Immature natural killer cell (primary cell): ENCODE measurements around the gene ADARB2. TPM values are rescaled to one million over a fixed set of nuclear protein-coding genes. Genes with fewer than 3 reads are reported as not detected.
"Not testable (repeated sequence)": the region's sequence is repeated elsewhere in the genome, so short reads cannot be mapped to it uniquely, and the experiment has no call there.

Experiments used
- DNase-seq, 3 donors: peaks; one replicate each; pipeline ENCODE4 v3.0.0; 2022; ENCODE audit warnings: mixed read lengths in 1 of 3
- H3K27ac Mint-ChIP-seq, 6 donors: one replicate each; pipeline ENCODE4 v1.8.0; 2020; ENCODE audit warnings: mixed read lengths in 6 of 6, mild to moderate bottlenecking in 5 of 6, inconsistent platforms in 4 of 6, moderate library complexity in 3 of 6
- H3K27me3 Mint-ChIP-seq, 3 donors: one replicate each; pipeline ENCODE4 v1.8.0; 2020 to 2021; ENCODE audit warnings: low read depth in 3 of 3, mild to moderate bottlenecking in 3 of 3, mixed read lengths in 3 of 3, moderate library complexity in 3 of 3, inconsistent platforms in 1 of 3
- H3K36me3 Mint-ChIP-seq, 3 donors: one replicate each; pipeline ENCODE4 v1.8.0; 2020; ENCODE audit warnings: mixed read lengths in 3 of 3, inconsistent platforms in 2 of 3, mild to moderate bottlenecking in 2 of 3
- H3K4me1 Mint-ChIP-seq, 2 donors: one replicate each; pipeline ENCODE4 v1.8.0; 2020; ENCODE audit warnings: inconsistent platforms in 2 of 2, mild to moderate bottlenecking in 2 of 2, mixed read lengths in 2 of 2, moderate library complexity in 1 of 2
- H3K4me3 Mint-ChIP-seq, 5 donors: one replicate each; pipeline ENCODE4 v1.8.0; 2020; ENCODE audit warnings: mild to moderate bottlenecking in 5 of 5, mixed read lengths in 5 of 5, inconsistent platforms in 3 of 5, moderate library complexity in 3 of 5
- H3K9me3 Mint-ChIP-seq, 6 donors: one replicate each; pipeline ENCODE4 v1.8.0; 2020; ENCODE audit warnings: mild to moderate bottlenecking in 6 of 6, mixed read lengths in 6 of 6, inconsistent platforms in 4 of 6, moderate library complexity in 3 of 6
- polyA plus RNA-seq, 3 donors: library from polyadenylated mRNA; unstranded; fragments of 300-500 nt; fragmentation: Illumina TruSeq; gene quantifications; one replicate each; pipeline ENCODE4 v1.2.3, GENCODE V29; 2021

The ADARB2 gene
- polyA plus RNA-seq, 3 donors from 2014 or later = 0.12 TPM; not detected in 2

- H3K27me3 Mint-ChIP-seq = peaks cover 6 to 48% (median 21%) of the 10 kb centered on the region in 3 donors
Observed at GRCh38 chr10:1248262-1248630, 489.1 kb downstream of the ADARB2 start.

GRCh38 chr10:1247598-1248261 lies 489.6 kb downstream of the ADARB2 start:
- Mint-ChIP-seq H3K9me3 (peaks cover 0 to 5% (median 0%) of the 10 kb centered on the region in 6 donors), H3K27me3 (peaks cover 6 to 45% (median 21%) of the 10 kb centered on the region in 3 donors), H3K4me3 (no peak overlapping the region), H3K27ac (no peak overlapping the region), H3K36me3 (peaks cover 0 to 2% (median 0%) of the 10 kb centered on the region in 3 donors), H3K4me1 (no peaks in the 10 kb centered on the region)
- DNase-seq = no peak

More at GRCh38 chr10:1248262-1248630, 489.1 kb downstream of the ADARB2 start:
- DNase-seq, H3K4me3 Mint-ChIP-seq, H3K9me3 Mint-ChIP-seq, H3K36me3 Mint-ChIP-seq, H3K27ac Mint-ChIP-seq, H3K4me1 Mint-ChIP-seq: not testable (repeated sequence)

DNA sequence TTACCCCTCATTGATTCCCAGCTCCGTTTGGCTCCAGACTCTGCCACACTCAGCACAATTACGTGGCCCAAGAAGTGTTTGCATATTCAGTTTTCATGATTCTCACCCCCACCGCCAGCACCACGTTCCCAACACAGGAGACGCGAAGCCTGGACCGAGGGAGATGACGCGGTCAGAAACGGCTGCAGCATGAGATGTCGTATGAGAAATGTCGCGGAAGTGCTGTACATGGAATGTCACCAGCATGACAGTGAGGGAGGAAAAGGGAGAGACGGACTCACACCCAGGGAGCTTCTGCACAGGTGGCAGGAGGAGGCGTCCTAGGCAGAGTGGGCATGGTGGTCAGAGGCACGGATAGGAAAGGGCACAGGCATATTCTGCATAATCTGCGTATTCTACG lies 492.8 kb downstream of the ADARB2 start:
- Mint-ChIP-seq H3K36me3 (peaks cover 0 to 4% (median 2%) of the 10 kb centered on the region in 3 donors), H3K27me3 (peaks cover 4 to 30% (median 15%) of the 10 kb centered on the region in 3 donors), H3K4me3 (no peak overlapping the region), H3K9me3 (peaks cover 0 to 3% (median 0%) of the 10 kb centered on the region in 6 donors), H3K27ac (no peak overlapping the region), H3K4me1 (peaks cover 8 to 10% of the 10 kb centered on the region in 2 donors)
- DNase-seq = no peak

DNA sequence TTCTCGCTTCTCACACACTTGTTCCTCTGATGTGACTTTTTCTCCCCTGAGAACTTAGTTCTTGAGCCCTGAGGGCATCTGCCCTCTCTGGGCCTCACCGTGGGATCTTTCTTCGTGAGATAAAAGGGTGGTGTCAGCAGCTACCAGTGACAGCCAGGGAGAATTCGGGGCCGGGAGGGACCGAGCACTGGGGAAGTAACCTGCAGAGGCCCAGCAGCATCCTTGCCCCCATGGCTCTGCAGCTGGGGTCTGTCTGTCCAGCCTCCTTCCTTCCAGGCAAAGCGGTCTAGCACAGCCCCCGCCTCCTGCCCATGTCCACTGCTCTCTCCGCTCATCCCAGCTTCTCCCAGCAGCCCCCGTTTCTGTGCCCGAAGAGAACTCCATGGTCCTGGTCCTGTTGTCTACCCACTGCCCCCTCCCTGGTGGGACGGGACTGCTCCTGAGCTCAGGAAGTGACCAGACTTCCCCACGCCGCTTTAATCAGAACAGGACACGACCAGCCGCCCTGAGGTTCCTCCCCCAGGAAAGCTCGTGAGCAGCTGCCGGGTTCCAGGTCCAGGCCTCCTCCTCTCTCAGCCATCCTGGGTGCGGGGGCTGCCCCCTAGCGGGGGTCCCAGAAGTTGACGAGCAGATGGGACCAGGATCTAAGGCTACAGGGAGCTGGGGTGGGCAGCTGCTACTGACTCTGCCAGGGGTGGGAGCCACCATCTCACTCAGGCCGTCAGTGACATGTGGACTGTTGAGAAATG lies 493.7 kb downstream of the ADARB2 start:
- H3K4me1 Mint-ChIP-seq = peaks cover 8 to 10% of the 10 kb centered on the region in 2 donors
- no peak overlapping the region for H3K27ac Mint-ChIP-seq
- H3K36me3 Mint-ChIP-seq = peaks cover 0 to 4% (median 2%) of the 10 kb centered on the region in 3 donors
- peaks cover 4 to 24% (median 14%) of the 10 kb centered on the region in 3 donors for H3K27me3 Mint-ChIP-seq
- no peak for DNase-seq
- H3K9me3 Mint-ChIP-seq = peaks cover 0 to 3% (median 0%) of the 10 kb centered on the region in 6 donors
- no peak overlapping the region for H3K4me3 Mint-ChIP-seq

DNA sequence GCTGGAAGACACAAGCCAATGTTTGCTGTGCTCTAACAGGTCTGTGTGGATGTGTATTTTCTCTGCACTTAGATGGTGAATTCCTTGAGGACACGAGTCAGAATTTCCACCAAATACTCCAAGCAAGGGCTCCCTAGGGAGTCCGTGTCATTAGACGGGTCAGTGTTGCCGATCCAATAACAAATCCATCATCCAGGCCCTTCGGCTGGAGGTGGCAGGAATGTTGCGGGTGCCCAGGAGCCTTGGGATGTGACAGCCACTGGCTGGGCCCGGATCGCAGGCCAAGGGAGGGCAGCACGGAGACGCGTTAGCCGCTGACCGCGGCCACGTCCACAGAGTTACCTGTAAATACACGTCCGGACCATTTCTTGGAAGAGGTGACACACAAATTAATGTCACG lies 494.4 kb downstream of the ADARB2 start:
- peaks cover 8 to 10% of the 10 kb centered on the region in 2 donors for H3K4me1 Mint-ChIP-seq
- H3K36me3 Mint-ChIP-seq = peaks cover 0 to 4% (median 2%) of the 10 kb centered on the region in 3 donors
- H3K4me3 Mint-ChIP-seq = no peak overlapping the region
- peaks cover 3 to 22% (median 11%) of the 10 kb centered on the region in 3 donors for H3K27me3 Mint-ChIP-seq
- H3K27ac Mint-ChIP-seq = no peak overlapping the region
- no peak for DNase-seq
- peaks cover 0 to 3% (median 0%) of the 10 kb centered on the region in 6 donors for H3K9me3 Mint-ChIP-seq

- Mint-ChIP-seq H3K4me1 (peaks cover 8 to 10% of the 10 kb centered on the region in 2 donors), H3K9me3 (peaks cover 0 to 3% (median 0%) of the 10 kb centered on the region in 6 donors), H3K36me3 (peaks cover 0 to 4% (median 2%) of the 10 kb centered on the region in 3 donors), H3K4me3 (no peak overlapping the region), H3K27ac (peak overlapping the region in 1 of 6 donors; percentile 53), H3K27me3 (peaks cover 0 to 16% (median 6%) of the 10 kb centered on the region in 3 donors)
- DNase-seq = no peak
Observed at GRCh38 chr10:1241973-1242935, 495.1 kb downstream of the ADARB2 start.

- no peak for DNase-seq
- Mint-ChIP-seq H3K27ac (peak overlapping the region in 3 of 6 donors; percentile 66 to 97 (median 89)), H3K36me3 (peaks cover 0 to 4% (median 2%) of the 10 kb centered on the region in 3 donors), H3K9me3 (peaks cover 0 to 3% (median 0%) of the 10 kb centered on the region in 6 donors), H3K4me3 (peak overlapping the region in 2 of 5 donors; percentile 83 to 94), H3K4me1 (peaks cover 8 to 10% of the 10 kb centered on the region in 2 donors), H3K27me3 (peaks cover 0 to 16% (median 6%) of the 10 kb centered on the region in 3 donors)
Observed at GRCh38 chr10:1241322-1241890, 495.9 kb downstream of the ADARB2 start.

DNA sequence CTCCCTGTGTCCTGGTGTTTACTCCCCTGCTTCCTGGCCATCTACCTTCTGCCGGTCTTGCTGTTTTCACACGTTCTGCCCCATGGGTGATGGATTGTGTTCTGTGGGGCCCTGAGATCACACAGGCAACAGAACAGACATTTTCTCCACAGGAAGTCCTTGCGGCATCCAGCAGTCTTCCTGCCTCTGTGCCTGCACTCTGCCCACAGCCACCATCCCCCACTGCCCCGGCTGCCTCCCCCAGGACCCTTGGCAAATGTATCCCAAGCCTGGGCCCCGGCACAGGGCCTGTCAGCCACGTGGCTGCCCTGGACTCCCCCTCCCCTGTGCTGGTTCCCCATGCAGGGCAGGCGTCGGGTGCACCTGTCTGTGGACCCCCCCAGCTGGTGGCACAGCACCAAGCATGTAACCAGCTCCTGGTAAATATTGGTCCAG lies 497.0 kb downstream of the ADARB2 start:
- peaks cover 0 to 3% (median 0%) of the 10 kb centered on the region in 6 donors for H3K9me3 Mint-ChIP-seq

GRCh38 chr10:1233031-1233430 lies 504.3 kb downstream of the ADARB2 start:
- Mint-ChIP-seq H3K27ac (no peak overlapping the region), H3K9me3 (no peaks in the 10 kb centered on the region), H3K36me3 (peaks cover 0 to 4% (median 0%) of the 10 kb centered on the region in 3 donors), H3K4me1 (no peaks in the 10 kb centered on the region), H3K4me3 (no peak overlapping the region), H3K27me3 (peaks cover 0 to 4% (median 3%) of the 10 kb centered on the region in 3 donors)
- DNase-seq = no peak

More for the DNA sequence above, 497.0 kb downstream of the ADARB2 start:
- peak in 2 of 3 donors; percentile 18 to 69 for DNase-seq
- peak overlapping the region; percentile 60 to 94 (median 83) for H3K4me3 Mint-ChIP-seq
- peak overlapping the region; percentile 64 to 97 (median 89) for H3K27ac Mint-ChIP-seq
- peaks cover 0 to 4% (median 2%) of the 10 kb centered on the region in 3 donors for H3K36me3 Mint-ChIP-seq
- peaks cover 0 to 16% (median 6%) of the 10 kb centered on the region in 3 donors for H3K27me3 Mint-ChIP-seq
- H3K4me1 Mint-ChIP-seq = peaks cover 8 to 10% of the 10 kb centered on the region in 2 donors

GRCh38 chr10:1232164-1232911 lies 505.0 kb downstream of the ADARB2 start:
- Mint-ChIP-seq H3K27me3 (peaks cover 0 to 4% (median 3%) of the 10 kb centered on the region in 3 donors), H3K36me3 (peaks cover 0 to 4% (median 0%) of the 10 kb centered on the region in 3 donors), H3K4me3 (no peak overlapping the region), H3K4me1 (no peaks in the 10 kb centered on the region), H3K27ac (no peak overlapping the region), H3K9me3 (no peaks in the 10 kb centered on the region)
- DNase-seq = no peak

DNA sequence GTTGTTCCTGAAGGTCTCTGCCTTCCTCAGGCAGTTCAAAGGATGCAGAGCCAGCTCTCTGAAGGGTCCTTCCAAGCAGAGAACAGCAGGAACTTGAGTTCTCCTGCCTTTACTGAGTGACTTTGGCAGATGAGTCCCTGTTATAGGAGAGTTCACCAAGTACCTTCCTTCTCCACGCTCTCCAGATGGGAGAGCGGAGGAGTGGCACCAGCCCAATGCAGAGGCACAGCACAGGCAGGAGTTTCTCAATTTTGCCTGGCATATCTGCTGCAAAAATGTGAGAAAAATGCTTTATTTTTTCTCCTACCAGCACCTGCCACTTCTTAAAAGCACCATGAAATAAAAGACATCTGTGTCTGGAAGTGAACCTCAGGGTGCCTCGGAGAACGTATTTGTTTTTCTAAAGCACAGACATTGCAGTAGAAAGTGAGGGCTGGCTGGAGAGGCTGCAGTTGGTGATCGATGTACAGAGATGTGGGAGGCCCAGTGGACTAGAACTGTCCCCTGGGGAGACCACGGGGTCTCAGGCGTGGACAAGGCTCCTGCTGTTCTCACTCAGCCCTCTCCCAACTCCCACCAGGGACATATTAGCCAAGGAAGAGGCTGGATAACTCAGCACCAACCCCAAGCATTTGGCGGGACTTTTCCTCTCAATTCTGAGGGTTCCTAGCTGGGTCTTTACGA lies 506.6 kb downstream of the ADARB2 start:
- H3K27me3 Mint-ChIP-seq = peaks cover 0 to 4% (median 3%) of the 10 kb centered on the region in 3 donors

GRCh38 chr10:1230138-1230537 lies 507.2 kb downstream of the ADARB2 start:
- H3K27ac Mint-ChIP-seq = no peak overlapping the region
- DNase-seq = no peak
- peaks cover 0 to 4% (median 0%) of the 10 kb centered on the region in 3 donors for H3K36me3 Mint-ChIP-seq
- H3K4me1 Mint-ChIP-seq = no peaks in the 10 kb centered on the region
- H3K9me3 Mint-ChIP-seq = peaks cover 0 to 5% (median 0%) of the 10 kb centered on the region in 6 donors
- peaks cover 0 to 4% (median 3%) of the 10 kb centered on the region in 3 donors for H3K27me3 Mint-ChIP-seq
- H3K4me3 Mint-ChIP-seq = no peak overlapping the region

More for the DNA sequence above, 506.6 kb downstream of the ADARB2 start:
- peaks cover 0 to 4% (median 0%) of the 10 kb centered on the region in 3 donors for H3K36me3 Mint-ChIP-seq
- H3K4me3 Mint-ChIP-seq = no peak overlapping the region
- DNase-seq = no peak
- no peak overlapping the region for H3K27ac Mint-ChIP-seq
- H3K4me1 Mint-ChIP-seq = no peaks in the 10 kb centered on the region
- peaks cover 0 to 5% (median 0%) of the 10 kb centered on the region in 6 donors for H3K9me3 Mint-ChIP-seq
